ENCODE results near the gene RGS10.
"Not testable (repeated sequence)": the region's sequence is repeated elsewhere in the genome, so short reads cannot be mapped to it uniquely, and the experiment has no call there.

The RGS10 gene

DNA sequence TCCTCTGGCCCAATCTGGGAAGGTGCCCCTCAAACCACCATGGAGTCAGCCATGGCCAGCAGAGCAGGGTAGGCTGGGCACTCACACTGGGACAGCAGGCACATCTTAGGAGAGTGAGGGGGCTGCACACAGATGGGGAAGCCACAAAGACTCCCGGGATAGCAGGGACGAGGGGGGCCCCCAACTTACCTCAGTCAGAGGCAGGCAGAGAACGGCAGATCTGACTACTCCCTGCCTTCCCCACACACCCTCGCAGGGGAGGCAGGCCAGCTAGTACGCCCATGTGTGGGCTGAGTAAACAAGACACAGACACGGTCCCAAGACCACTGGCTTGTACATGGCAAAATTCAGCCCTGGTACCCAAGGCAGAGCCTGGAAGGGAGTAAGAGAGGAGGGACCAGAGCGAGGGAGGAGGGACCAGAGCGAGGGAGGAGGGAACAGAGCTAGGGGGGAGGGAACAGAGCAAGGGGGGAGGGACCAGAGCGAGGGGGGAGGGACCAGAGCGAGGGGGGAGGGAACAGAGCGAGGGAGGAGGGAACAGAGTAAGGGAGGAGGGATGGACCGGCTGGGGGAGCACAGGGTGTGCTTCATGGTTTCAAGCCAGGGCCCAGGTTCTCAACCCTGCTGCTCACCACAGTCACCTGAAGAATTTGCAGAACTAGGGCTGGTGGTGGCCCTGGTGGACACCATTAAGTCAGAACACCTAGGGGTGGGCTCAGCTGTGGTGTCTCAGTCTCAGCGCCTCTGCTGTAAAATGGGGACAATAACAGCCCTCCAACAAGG lies 73.8 kb downstream of the RGS10 start:
- DNase-seq (ENCODE audit: low read depth), result no peak

DNA sequence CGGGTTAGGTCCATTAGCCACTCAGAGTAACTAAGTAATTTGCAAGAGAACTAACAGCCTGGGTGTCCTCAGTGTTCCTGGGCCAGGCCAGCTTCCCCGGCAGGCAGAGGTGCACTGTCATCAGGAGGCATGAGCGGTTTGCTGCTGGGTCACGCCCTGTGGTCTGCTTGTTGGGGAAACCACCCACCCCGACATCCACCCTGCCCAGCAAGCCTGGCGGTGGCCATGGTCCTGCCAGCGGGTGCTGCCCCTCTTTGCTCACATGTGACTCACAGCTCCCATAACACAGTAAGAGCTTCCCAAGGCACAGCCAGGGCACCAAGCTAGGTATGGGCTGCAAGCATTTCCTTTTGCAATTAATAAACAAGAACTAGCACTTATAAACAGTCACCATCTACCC lies 75.9 kb downstream of the RGS10 start:
- DNase-seq (ENCODE audit: low read depth), result no peak

DNA sequence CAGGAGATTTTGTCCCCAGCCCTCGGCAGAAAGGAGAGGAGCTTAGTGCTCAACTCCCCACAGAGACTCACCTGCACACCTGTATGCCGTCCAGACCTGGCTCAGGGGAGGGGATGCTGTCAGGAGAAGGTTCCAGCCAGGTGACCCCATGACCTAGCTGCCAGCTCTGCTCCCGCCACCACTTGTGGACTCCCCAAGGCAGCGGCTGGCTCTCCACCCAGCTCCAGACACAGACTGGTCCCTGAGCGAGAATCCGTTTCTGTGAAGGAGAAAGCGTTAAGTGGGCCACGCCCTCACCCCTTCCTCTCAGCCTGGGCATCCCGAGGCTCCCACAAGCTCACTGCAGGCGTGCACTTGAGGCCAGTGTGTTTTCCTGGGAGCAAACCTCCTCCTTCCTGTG lies 76.4 kb downstream of the RGS10 start:
- no peak for DNase-seq (ENCODE audit: low read depth)

DNA sequence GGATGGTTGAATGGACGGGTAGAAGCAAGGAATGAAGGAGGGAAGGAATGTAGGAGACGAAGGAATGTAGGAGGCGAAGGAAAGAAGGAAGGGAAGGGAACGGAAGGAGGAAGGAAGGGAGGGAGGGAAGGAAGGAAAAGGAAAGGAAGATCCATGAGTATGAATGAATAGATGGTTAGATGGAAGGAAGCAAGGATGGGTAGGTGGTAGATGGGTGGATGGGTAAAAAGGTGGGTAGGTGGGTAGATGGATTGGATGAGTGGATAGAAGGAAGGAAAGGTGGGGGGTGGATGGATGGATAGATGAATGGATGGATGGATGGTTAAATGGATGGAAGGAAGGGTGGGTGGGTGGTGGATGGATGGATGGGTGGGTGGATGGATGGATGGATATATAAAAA lies 77.4 kb downstream of the RGS10 start:
- no peak for DNase-seq (ENCODE audit: low read depth)

DNA sequence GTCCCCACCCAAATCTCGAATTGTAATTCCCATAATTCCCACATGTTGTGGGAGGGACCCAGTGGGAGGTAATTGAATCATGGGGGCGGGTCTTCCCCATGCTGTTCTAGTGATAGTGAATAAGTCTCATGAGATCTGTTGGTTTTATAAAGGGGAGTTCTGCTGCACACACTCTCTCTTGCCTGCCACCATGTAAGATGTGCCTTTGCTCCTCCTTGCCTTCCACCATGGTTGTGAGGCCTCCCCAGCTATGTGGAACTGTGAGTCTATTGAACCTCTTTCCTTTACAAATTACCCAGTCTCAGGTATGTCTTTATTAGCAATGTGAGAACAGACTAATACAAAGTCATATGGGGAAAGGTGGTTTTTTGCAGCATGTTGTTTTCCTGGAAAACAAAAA lies 79.3 kb downstream of the RGS10 start:
- DNase-seq (ENCODE audit: low read depth), result not testable (repeated sequence)

DNA sequence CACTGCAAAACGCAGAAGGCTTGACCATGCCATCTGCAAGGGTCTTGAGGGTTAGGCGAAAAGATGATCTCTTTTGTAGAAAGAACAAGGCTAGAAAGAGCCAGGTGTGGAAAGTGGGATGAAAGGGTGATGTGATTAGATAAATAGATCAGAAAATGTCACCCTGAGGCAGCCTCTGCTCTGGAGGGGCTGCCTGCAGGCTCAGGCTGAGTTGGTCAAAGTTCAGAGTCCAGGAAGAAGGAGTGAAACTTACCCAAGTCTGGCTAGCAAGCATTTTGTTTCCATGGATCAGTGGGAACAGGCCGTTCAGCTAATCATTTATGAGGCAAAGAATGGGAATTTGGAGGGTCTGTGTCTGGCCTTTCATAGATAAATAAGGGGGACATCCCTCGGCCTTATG lies 79.7 kb downstream of the RGS10 start:
- DNase-seq (ENCODE audit: low read depth), result no peak

DNA sequence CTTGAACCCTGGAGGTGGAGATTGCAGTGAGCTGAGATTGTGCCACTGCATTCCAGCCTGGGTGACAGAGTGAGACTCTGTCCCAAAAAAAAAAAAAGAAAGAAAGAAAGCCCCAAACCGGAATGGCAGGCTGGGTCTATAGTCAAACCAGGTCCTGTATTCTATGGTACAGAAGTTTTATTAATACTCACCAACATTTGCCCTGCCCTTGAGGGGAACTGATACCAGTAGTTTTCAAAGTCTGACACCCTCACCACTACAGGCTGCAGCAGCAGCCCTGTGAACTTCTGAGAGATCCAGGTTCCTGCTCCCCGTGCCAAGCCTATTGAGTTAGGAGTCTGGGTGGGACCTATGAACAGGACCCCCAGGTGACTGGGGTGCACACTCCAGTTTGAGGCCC lies 80.6 kb downstream of the RGS10 start:
- no peak for DNase-seq (ENCODE audit: low read depth)

DNA sequence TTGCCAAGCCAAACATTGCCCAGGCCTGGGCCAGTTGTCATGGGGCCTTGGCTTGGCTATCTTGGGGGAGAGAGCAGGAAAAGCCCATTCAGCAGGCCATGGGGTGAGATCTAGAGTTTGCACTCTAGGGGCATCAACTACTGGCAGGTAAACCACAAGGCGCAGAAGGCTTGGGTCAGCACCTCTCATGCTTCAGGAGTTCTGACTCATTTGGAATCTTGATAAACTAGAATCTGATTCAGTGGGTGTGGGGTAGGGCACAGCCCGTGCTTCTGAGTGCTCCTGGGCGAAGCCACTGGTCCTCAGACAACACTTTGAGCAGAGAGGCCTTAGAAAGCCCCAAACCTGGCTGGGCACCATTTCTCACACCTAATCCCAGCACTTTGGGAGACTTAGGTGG lies 81.1 kb downstream of the RGS10 start:
- DNase-seq (ENCODE audit: low read depth), result no peak

DNA sequence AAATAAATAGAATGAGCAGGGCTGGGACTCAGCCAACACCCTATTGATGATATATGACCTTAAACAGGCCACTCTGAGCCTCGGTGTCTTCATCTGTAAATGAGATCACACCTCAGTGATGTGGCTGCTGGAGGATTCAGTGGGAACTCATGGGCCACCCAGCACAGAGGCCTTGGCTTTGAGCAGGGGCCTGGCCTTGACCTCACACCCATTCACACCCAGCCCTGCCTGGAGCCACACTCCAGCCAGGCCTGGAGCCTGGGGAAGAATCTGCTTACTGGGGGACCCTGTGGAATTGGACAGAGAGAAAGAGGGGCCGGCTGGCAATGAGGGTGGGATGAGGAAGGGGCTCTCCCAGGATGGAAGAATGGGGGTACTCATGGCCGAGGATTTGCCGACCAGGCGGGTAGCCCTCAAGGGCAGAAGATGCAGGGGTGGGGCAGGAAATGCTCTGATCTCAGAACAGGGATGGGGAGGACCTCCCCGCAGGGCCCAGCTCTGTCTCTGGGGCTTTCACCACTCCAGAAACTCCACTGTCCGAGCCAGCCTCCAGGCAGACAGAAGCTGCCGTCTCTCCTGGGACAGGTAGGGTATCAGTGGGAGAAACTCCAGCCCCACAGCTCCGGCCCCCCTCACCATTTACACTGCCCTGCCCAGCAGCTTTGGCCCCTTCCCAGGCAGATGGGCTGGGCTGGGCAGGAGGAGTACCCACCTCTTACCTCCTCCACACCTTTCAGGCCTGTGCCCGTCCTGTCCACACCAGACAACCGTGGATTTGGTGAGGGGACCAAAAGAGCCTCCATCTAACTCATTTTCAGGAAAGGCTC lies 81.9 kb downstream of the RGS10 start:
- DNase-seq (ENCODE audit: low read depth), result no peak

DNA sequence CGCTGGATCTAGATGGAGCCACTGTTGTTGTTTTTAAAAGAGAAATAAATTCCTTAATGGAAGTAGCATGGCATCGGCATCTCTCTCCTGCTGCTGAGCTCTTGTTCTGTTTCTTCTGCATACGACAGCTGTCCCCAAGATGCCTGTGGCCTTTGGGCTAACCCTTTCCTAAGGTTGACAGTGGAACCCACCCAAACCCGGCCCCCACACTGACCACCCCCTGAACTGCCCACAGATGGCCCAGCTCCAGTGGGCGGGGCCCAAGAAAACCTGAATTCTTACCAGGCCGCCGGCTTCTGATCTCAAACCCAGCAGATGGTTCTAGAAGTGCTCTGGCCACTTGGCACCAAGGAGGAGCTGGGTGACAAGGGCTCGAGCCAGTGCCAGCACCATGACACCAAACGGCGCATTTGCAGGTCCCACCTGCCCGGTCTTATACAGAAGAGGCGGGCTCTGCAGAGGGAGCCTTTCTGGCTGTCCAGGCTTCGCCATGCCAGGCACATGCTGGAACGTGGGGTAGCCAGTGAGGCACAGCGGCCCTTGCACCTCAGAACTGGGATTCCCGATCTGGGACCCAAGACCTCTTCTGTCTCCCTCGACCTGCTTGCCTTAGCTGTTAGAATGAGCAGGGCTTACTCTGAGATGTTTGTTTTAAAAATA lies 82.7 kb downstream of the RGS10 start:
- no peak for DNase-seq (ENCODE audit: low read depth)

DNA sequence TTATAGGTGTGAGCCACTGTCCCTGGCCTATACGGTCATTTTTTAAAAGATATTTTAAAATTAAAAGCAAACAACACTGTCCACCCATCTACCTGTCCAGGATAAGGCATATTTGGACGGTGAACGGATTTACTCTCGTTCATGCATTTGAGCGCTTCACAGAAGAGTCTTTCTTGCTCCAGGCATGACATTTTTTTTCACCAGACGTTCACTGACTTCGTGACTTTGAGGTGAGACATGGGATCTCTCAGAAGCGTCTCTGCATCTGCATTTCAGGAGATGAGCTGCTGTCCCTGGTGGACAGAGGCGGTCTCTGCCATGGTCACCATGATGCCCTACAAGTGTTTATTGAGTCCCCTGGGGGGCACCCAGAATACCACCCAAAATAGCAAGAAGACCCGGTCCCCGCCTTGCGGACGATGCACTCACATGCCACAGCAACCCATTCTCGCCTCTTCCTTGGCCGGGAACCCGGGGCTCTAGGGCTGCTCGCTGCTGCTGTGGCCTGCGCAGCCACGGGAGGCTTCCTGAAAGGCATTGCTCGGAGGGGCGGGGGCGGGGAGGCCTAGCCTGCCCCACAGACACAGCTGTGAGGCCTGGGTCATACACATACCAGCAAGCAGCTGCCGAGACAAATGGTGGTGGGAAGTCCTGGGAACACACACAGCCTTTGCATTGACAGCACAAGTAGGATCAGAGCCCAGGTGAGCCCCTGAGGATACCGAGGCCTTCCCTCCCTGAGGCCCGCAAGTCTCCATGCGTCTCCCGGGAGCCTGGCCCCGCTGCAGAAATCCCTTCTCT lies 84.4 kb downstream of the RGS10 start:
- DNase-seq (ENCODE audit: low read depth), result no peak

DNA sequence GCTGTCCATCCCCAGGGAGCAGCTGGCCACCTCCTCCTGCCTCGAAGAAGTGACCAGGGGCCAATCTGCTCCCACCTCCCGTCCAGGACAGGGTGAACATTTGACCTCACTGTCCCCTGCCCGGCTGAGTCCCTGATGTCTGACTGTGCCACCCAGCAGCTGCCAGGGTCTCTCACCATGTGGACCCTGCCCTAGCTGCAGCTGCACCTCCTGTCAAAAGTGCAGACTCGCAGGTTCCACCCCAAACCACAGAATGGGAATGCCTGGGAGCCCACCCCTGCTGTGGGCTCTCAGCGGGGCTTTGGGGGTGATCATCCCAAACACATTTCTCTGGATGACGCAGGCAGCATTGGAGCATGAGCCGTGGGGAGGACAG lies 86.1 kb downstream of the RGS10 start:
- no peak for DNase-seq (ENCODE audit: low read depth)

DNA sequence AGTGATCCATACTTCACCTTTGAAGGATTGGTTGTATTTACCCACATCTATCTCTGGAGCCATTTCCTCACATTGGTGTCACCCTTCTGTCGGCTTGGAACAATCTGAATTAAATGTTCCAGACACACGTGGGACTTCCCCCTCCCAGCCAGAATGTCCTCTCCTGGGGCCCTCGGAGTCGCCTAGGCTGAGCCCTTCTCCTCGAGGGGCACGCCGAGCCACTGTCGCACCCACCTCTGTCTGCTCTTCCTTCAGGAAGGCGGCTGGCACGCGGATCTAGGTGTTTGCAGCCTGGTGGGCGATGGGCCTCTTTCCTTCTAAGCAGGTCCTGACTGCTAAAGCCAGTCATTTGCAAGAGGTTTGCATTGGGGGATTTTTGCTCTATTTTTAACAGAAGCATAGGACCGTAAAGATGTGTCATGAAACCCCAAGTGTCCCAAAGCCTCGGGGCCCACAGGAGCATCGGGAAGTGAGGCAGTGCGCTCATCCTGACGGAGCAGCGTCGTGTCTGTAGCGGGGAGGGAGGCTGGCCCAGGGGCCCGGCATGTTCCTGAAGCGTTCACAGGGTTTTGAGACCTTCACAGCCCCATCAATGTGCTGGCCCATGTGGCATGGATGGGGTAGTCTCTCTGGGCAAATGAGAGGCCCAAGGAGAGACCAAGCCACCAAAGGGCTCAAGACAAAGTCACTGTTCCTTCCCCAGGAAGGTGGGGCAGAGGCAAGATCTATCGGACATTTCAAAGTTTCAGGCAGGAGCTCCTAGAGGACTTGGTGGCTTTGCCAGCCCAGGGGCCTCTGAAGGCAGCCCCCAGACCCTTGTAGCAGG lies 86.7 kb downstream of the RGS10 start:
- DNase-seq (ENCODE audit: low read depth), result no peak

DNA sequence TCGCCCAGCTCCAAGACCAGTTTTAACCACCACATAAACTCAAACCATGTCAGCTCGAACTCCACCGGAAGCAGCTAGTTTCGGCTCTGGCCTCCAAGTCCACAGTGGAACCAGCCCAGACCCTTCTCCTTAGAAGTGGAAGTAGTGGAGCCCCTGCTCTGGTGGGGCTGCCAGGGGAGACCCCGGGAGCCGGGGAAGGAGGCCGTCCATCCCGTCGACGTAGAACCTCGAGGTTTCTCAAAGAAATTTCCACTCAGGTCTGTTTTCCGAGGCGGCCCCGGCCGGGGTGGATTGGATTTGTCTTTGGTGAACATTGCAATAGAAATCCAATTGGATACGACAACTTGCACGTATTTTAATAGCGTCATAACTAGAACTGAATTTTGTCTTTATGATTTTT lies 87.5 kb downstream of the RGS10 start:
- no peak for DNase-seq (ENCODE audit: low read depth)

DNA sequence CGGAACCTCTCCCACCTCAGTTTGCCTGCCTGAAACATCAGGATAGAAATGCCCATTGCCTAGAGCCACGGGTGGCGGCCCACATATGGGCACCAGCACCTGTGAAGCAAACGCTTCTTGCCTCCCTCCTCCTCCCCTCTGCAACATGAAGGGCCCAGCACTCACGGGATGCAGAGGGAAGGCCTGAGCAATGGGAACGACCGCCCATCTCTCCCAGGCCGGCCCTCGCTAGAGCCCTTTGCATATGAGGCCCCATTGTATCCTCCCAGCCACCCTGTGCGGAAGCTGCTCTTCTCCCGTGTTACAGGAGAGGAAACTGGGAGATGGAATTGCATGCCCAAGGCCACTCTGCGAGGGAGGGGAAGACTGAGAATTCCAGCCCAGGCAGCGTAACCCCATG lies 88.2 kb downstream of the RGS10 start:
- DNase-seq (ENCODE audit: low read depth), result no peak

DNA sequence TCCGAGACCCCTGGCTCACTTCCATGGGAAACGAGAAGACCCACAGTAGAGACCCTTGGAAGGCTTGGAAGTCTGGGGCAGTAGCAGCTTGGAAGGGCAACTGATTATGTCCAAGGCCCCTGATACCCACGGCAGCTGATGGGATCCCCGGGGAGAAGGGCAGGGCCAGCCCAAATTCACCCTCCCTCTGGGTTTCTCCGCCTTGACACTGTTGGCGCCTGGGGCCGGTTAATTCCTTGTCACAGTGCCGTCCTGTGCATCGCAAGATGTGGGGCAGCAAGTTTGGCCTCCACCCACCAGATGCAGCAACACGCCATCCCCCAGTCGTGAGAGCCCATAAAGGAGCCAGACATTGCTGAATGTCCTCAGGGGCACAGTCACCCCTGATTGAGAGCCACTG lies 89.2 kb downstream of the RGS10 start:
- no peak for DNase-seq (ENCODE audit: low read depth)

DNA sequence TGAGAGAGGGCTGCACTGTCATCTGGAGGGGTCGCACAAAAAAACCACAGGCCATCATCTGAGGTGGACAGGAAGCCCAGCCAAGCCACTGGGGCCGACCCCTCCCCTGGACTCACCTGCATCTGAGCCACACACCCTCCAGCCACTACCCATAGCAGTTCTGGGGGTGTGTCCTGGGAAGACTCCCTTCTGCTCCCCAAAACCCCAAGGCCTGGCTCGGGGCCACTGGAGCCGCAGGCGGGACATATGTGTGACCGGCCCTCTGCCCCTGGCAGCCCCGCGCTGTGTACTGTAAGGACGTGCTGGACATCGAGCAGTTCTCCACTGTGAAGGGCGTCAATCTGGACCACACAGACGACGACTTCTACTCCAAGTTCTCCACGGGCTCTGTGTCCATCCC lies 90.1 kb downstream of the RGS10 start:
- DNase-seq (ENCODE audit: low read depth), result no peak

DNA sequence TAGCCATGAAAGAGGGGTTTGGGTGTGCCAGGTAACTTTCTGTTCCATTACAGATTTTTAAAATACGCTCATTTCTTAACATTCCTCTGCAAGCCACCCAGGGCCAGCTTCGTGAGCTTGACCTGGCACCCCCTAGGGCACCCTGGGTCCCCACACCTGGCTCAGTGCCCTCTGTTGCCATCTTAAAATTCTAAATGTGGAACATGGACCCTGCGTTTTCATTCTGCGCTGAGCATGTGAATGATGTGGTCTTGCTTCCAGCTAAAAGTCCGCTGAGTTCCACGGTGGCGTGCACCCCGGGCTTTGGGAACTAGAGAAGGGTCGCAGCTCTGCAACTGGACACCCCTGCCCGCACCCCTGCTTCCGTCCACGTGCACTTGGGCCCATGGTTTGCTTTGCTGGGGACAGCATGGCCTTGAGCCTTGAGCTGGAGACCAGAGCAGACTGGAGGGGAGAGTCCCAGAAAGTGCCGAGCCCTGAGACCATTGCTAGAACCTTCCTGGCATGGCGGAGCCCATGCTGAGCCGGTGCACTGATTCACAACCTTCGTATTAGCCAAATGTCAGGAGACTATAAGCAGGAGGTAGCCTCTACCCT lies 91.1 kb downstream of the RGS10 start:
- no peak for DNase-seq (ENCODE audit: low read depth)

DNA sequence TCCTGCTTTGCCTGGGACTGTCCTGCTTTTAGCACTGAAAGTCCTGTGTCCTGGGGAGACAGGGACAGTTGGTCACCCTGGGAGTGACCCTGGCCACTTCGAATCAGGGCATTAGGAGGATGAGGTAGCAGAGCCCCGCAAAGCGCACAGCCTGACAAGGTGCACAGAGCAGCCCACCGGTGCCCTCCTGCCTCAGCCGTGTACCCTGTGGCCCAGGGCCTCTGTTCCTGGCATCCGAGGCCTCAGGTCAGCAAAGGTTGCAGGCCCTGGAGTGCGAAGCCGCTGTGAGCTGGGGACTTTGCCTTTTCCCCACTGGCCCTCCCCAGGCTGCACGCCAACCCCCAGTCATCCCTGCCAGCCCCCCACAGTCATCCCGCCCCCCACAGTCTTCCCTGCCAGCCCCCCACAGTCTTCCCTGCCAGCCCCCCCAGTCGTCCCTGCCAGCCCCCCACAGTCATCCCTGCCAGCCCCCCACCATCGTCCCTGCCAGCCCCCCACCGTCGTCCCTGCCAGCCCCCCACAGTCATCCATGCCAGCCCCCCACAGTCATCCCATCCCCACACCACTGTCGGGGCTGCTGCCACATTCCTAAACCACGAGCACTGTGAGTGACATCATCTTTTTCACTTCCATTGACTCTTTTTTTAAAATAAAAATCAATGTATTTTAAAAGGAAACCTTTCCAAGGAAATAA lies 91.8 kb downstream of the RGS10 start:
- no peak for DNase-seq (ENCODE audit: low read depth)
